ENCODE measurements around the gene ITGA11.

The ITGA11 gene

GRCh38 chr15:68349151-68349550, 82.8 kb downstream of the ITGA11 start:
- H3K27ac Mint-ChIP-seq = no peak overlapping the region
- peaks cover 3% of the 10 kb centered on the region for H3K27me3 Mint-ChIP-seq (ENCODE audit: low read depth)
- H3K36me3 Mint-ChIP-seq (ENCODE audit: low read depth) = peaks cover 5% of the 10 kb centered on the region
- peaks cover 15% of the 10 kb centered on the region for H3K4me1 Mint-ChIP-seq (ENCODE audit: low read depth)
- H3K4me3 Mint-ChIP-seq = no peak overlapping the region
- H3K9me3 Mint-ChIP-seq = no peaks in the 10 kb centered on the region

- H3K36me3 Mint-ChIP-seq (ENCODE audit: low read depth) = peaks cover 2% of the 10 kb centered on the region
- peaks cover 3% of the 10 kb centered on the region for H3K27me3 Mint-ChIP-seq (ENCODE audit: low read depth)
- H3K4me1 Mint-ChIP-seq (ENCODE audit: low read depth) = peaks cover 10% of the 10 kb centered on the region
- H3K9me3 Mint-ChIP-seq = no peaks in the 10 kb centered on the region
- no peak overlapping the region for H3K4me3 Mint-ChIP-seq
- no peak overlapping the region for H3K27ac Mint-ChIP-seq
These were observed 83.4 kb downstream of the ITGA11 start for GRCh38 chr15:68348606-68349005.

GRCh38 chr15:68348081-68348480, 83.9 kb downstream of the ITGA11 start:
- Mint-ChIP-seq H3K36me3 (ENCODE audit: low read depth) (peaks cover 2% of the 10 kb centered on the region), H3K4me3 (no peak overlapping the region), H3K4me1 (ENCODE audit: low read depth) (peaks cover 10% of the 10 kb centered on the region), H3K27me3 (ENCODE audit: low read depth) (peaks cover 3% of the 10 kb centered on the region), H3K27ac (no peak overlapping the region), H3K9me3 (no peaks in the 10 kb centered on the region)

- peaks cover 3% of the 10 kb centered on the region for H3K27me3 Mint-ChIP-seq (ENCODE audit: low read depth)
- peaks cover 6% of the 10 kb centered on the region for H3K4me1 Mint-ChIP-seq (ENCODE audit: low read depth)
- no peaks in the 10 kb centered on the region for H3K9me3 Mint-ChIP-seq
- H3K27ac Mint-ChIP-seq = no peak overlapping the region
- no peak overlapping the region for H3K4me3 Mint-ChIP-seq
- no peaks in the 10 kb centered on the region for H3K36me3 Mint-ChIP-seq (ENCODE audit: low read depth)
These were observed 84.6 kb downstream of the ITGA11 start for GRCh38 chr15:68347392-68347791.

- Mint-ChIP-seq H3K9me3 (no peaks in the 10 kb centered on the region), H3K4me3 (no peak overlapping the region), H3K36me3 (ENCODE audit: low read depth) (no peaks in the 10 kb centered on the region), H3K4me1 (ENCODE audit: low read depth) (peaks cover 3% of the 10 kb centered on the region), H3K27me3 (ENCODE audit: low read depth) (peaks cover 3% of the 10 kb centered on the region), H3K27ac (peak overlapping the region; percentile 34)
These were observed 85.0 kb downstream of the ITGA11 start for GRCh38 chr15:68346979-68347378.

- Mint-ChIP-seq H3K4me1 (ENCODE audit: low read depth) (no peaks in the 10 kb centered on the region), H3K9me3 (no peaks in the 10 kb centered on the region), H3K27me3 (ENCODE audit: low read depth) (peaks cover 3% of the 10 kb centered on the region), H3K36me3 (ENCODE audit: low read depth) (no peaks in the 10 kb centered on the region), H3K27ac (no peak overlapping the region), H3K4me3 (no peak overlapping the region)
These were observed 86.5 kb downstream of the ITGA11 start for GRCh38 chr15:68345481-68345880.

GRCh38 chr15:68344600-68344999, 87.4 kb downstream of the ITGA11 start:
- peaks cover 3% of the 10 kb centered on the region for H3K27me3 Mint-ChIP-seq (ENCODE audit: low read depth)
- no peaks in the 10 kb centered on the region for H3K9me3 Mint-ChIP-seq
- no peaks in the 10 kb centered on the region for H3K4me1 Mint-ChIP-seq (ENCODE audit: low read depth)
- H3K36me3 Mint-ChIP-seq (ENCODE audit: low read depth) = no peaks in the 10 kb centered on the region
- H3K27ac Mint-ChIP-seq = no peak overlapping the region
- no peak overlapping the region for H3K4me3 Mint-ChIP-seq

- Mint-ChIP-seq H3K27ac (no peak overlapping the region), H3K36me3 (ENCODE audit: low read depth) (no peaks in the 10 kb centered on the region), H3K9me3 (no peaks in the 10 kb centered on the region), H3K27me3 (ENCODE audit: low read depth) (peaks cover 3% of the 10 kb centered on the region), H3K4me1 (ENCODE audit: low read depth) (no peaks in the 10 kb centered on the region), H3K4me3 (no peak overlapping the region)
These were observed 88.3 kb downstream of the ITGA11 start for GRCh38 chr15:68343579-68344225.

GRCh38 chr15:68341760-68342725, 89.9 kb downstream of the ITGA11 start:
- H3K4me1 Mint-ChIP-seq (ENCODE audit: low read depth) = peaks cover 4% of the 10 kb centered on the region
- H3K27me3 Mint-ChIP-seq (ENCODE audit: low read depth) = peaks cover 3% of the 10 kb centered on the region
- H3K27ac Mint-ChIP-seq = no peak overlapping the region
- H3K36me3 Mint-ChIP-seq (ENCODE audit: low read depth) = no peaks in the 10 kb centered on the region
- no peaks in the 10 kb centered on the region for H3K9me3 Mint-ChIP-seq
- no peak overlapping the region for H3K4me3 Mint-ChIP-seq

- H3K27me3 Mint-ChIP-seq (ENCODE audit: low read depth) = peaks cover 3% of the 10 kb centered on the region
- H3K27ac Mint-ChIP-seq = no peak overlapping the region
- no peaks in the 10 kb centered on the region for H3K9me3 Mint-ChIP-seq
These were observed 91.0 kb downstream of the ITGA11 start for GRCh38 chr15:68340726-68341671.

GRCh38 chr15:68339481-68339880, 92.5 kb downstream of the ITGA11 start:
- Mint-ChIP-seq H3K9me3 (no peaks in the 10 kb centered on the region), H3K4me1 (ENCODE audit: low read depth) (peaks cover 4% of the 10 kb centered on the region), H3K27ac (no peak overlapping the region), H3K27me3 (ENCODE audit: low read depth) (peaks cover 4% of the 10 kb centered on the region), H3K4me3 (no peak overlapping the region), H3K36me3 (ENCODE audit: low read depth) (no peaks in the 10 kb centered on the region)

More at GRCh38 chr15:68340726-68341671, 91.0 kb downstream of the ITGA11 start:
- no peaks in the 10 kb centered on the region for H3K36me3 Mint-ChIP-seq (ENCODE audit: low read depth)
- H3K4me3 Mint-ChIP-seq = no peak overlapping the region
- peaks cover 4% of the 10 kb centered on the region for H3K4me1 Mint-ChIP-seq (ENCODE audit: low read depth)

- Mint-ChIP-seq H3K36me3 (ENCODE audit: low read depth) (no peaks in the 10 kb centered on the region), H3K27me3 (ENCODE audit: low read depth) (peaks cover 10% of the 10 kb centered on the region), H3K4me1 (ENCODE audit: low read depth) (peaks cover 9% of the 10 kb centered on the region), H3K9me3 (no peaks in the 10 kb centered on the region), H3K27ac (no peak overlapping the region), H3K4me3 (no peak overlapping the region)
These were observed 94.1 kb downstream of the ITGA11 start for GRCh38 chr15:68337826-68338225.

GRCh38 chr15:68336516-68336915, 95.4 kb downstream of the ITGA11 start:
- Mint-ChIP-seq H3K4me1 (ENCODE audit: low read depth) (peaks cover 9% of the 10 kb centered on the region), H3K27ac (no peak overlapping the region), H3K4me3 (no peak overlapping the region), H3K36me3 (ENCODE audit: low read depth) (no peaks in the 10 kb centered on the region), H3K27me3 (ENCODE audit: low read depth) (peaks cover 15% of the 10 kb centered on the region), H3K9me3 (no peaks in the 10 kb centered on the region)

GRCh38 chr15:68335655-68336054, 96.3 kb downstream of the ITGA11 start:
- H3K36me3 Mint-ChIP-seq (ENCODE audit: low read depth) = no peaks in the 10 kb centered on the region
- H3K4me1 Mint-ChIP-seq (ENCODE audit: low read depth) = peaks cover 9% of the 10 kb centered on the region
- H3K27ac Mint-ChIP-seq = no peak overlapping the region
- no peaks in the 10 kb centered on the region for H3K9me3 Mint-ChIP-seq
- H3K4me3 Mint-ChIP-seq = no peak overlapping the region
- peaks cover 19% of the 10 kb centered on the region for H3K27me3 Mint-ChIP-seq (ENCODE audit: low read depth)
